ENCODE data around the gene ANK3.

The ANK3 gene

DNA sequence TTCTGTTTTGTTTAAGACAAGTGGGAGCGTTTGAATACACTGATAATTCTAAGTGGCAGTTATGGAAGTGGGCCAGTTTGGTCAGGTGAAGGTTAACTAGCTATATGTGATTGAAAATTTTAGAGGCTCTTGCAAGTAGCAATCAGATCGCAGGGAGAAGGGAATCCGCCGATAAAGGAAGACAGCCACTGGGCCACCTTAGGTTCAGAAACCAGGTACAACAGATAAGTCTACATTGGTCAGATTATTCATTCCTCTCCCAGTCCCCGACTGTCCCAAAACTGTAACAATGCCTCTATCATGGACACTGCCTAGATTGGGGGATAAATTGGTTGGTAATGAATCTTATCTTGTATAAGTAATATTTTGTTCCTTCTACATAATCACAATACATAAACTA is 8.9 kb downstream of the ANK3 start:
- in situ Hi-C loops (cut with MboI; ENCODE audit: low sequenced_read_pairs), result no loop called here

DNA sequence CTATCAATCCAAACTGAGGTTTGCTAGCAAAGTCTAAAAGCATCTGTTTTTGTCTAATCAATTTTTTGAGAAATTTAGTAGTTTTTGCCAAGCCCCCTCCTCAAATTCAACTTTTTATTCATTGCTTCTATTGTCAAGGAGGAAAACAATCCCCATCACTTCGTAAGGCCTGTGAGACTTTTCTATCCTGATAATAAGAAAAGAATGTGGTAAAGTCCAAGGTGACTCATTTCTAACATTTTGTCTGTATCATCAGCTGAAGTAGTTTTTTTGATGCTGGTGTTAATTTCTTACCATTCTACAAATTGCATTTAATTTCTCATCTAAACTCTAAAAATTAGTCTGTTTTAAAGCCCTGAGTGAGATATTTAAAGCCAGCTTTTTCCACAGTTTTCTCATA is 11.7 kb downstream of the ANK3 start:
- in situ Hi-C loops (cut with MboI; ENCODE audit: low sequenced_read_pairs), result no loop called here

DNA sequence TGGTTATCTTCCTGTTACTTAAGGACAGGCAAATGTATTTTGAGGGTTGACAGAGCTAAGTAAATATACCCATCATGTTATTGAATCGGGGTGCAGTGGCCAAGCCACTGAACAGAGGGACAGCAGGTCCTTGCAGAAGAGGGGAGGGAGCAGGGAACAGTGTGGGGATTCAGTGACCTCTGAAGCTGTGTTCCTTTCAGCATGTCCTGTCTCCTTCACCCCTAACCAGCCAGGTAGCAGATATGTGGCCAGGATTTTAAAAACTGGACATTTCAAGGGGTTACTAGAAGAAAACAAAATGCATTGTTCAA is 12.7 kb downstream of the ANK3 start:
- in situ Hi-C loops (cut with MboI; ENCODE audit: low sequenced_read_pairs), result no loop called here

DNA sequence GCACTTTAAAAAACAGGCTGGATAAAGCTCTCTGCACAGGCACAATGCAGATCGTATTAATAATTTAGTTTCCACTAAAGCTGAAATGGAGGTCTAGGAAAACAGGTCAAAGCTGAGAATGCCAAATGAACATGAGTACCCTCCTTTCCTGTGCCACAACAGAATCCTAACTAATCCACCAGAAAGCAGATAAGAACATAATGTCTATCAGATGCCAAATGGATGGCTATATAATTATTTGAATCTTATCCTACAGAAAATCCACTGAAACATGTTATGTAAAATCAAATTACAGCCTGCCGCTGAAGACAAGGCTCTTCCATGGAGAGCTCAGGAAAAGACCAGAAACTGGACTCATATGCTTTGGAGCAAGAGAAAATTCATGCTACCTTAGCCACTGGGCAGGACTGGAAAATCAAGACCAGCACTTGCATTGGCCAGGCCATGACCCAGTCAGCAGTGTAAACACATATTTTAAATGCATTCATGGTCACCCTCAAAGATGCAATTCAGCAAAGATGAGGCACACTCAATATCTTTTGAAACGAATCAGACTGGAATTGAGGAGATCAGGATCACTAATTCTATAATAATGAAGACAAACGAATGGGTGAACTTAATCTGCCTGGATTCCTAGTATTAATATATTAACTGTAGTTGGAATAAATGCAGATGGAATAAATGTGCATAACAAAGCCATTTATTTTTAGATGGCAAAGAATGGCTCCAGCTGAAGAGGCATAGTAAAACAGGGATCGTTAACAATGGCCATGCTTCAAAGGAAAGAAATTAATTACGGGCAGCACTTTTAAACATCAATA is 13.2 kb downstream of the ANK3 start:
- in situ Hi-C loops (cut with MboI; ENCODE audit: low sequenced_read_pairs), result no loop called here

DNA sequence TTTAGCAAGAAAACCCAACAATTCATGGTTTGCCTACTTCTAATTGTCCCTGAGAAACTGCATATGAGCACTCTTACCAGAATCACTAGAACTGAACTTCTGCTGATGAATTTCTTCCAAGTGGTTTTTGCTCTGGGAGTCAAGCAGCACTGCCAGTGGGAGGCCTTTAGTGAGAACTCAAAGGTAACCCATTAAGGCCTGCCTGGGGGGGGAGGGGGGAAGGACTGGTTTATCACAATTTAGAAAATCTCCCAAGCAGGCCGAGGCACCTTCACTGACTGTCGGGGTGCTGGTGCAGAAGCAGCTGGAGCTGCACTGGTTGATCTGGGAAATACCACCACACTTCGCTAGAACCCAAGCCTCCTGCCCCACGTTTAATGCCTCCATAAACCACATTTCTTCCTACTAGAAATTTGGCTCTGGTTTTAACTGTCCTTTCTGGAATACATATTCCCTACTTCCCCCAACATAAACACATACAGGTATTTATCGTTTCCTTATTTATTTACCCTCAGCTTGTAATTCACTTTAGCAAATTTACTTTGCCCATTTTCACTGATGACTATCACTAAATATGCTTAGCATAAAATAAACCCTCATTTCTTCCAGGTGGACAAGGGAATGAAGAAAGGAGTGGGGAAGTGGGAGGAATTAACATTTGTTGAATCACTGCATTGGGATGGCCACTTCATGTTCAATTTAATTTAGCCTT is 14.2 kb downstream of the ANK3 start:
- in situ Hi-C loops (cut with MboI; ENCODE audit: low sequenced_read_pairs), result no loop called here

DNA sequence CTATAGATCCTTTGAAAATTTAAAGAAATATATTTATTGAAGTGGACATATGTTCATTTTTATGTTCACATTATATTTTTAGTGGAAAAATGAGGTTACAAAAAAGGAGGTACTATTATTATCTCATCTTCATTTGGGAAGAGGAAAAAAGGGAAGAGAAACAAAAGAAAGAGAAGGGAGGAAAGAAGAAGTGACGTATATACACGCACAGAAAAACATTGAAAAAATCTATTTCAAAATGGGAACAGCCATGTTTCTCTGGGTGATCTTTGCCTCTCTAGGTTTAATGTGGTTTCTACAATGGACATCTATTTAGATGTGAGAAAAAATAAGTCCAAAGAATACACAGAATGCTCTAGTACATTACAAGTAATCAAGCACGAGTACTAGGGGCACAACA is 14.8 kb downstream of the ANK3 start:
- in situ Hi-C loops (cut with MboI; ENCODE audit: low sequenced_read_pairs), result no loop called here

DNA sequence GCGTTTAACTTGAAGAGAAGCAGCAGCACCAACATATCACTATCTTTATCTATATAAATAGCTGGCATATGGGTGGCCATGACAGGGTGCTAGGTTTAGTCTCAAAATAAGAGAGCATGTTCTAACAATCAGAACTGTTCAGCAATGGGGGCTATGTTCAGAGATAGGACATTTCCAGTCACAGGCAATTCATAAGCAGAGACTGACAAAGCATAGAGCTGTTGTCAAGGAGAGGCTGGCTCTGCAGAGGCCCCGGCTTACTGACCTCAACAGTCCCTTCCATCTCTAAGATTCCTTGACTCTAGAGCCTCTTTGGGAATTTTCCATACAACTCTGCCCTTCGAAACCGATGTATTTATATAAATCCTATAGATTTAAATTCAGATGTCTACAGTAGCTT is 17.2 kb downstream of the ANK3 start:
- in situ Hi-C loops (cut with MboI; ENCODE audit: low sequenced_read_pairs), result no loop called here

DNA sequence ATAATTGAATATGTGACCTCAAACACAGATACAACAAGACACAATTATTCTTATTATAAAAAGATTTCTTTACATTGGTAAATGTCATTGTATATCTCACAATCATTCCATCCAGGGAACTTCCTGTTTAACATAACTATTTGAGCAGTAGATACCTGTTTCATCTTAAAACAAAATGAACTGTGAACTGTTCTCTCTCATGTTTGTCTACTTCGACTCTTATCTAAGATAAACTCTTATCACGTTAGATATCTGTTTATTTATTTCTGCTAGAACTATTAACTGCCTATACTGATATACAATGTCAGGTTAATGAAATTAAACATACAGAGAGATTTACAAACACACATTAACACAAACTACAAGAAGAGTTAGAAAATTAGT is 20.1 kb downstream of the ANK3 start:
- in situ Hi-C loops (cut with MboI; ENCODE audit: low sequenced_read_pairs), result no loop called here

DNA sequence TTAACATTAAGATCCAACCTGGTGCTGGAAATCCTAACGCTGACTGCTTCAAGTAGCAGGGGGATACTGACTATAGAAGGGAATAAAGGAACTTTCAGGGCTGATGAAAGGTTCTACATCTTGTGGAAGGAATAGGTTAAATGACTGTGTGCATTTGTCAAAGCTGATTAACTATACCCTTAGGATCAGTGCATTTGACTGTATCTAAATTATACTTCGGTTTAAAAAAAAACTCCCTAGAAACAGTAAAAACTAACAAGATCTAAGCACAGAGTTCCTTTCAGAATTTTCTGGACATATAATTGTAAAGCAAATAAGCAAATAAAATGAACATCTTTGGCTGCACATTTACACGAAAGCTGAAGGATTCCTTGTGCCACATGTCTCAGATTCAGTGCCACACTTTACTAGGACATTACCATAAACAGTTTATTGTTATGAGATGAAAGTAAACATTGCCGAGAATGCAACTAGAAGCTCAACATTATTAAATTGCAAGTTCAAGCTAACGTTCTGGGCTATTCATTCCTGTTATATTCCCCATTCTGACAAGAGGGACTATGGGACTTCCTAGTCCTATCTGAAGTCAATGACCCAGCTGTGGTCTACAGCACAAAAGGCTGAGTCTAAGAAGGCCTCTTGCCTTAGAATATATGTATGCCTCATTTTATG is 20.7 kb downstream of the ANK3 start:
- in situ Hi-C loops (cut with MboI; ENCODE audit: low sequenced_read_pairs), result no loop called here

DNA sequence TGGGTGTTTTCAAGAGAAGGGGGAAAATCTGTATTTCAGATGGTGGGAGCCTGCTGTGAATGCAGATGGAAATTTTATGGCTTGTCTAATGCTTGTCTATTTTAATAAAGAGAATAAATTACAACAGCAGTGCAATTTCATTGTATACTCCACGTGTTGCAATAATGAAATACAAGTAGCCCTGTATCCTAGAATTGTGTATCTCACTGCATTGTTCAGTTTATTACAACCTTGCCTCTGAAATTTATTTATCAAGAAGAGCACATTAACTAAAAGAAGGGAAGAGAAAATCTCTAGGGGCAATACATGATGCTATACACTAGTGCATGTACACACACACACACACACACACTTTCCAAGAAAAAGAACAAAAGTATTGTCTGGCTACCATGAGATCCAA is 21.8 kb downstream of the ANK3 start:
- in situ Hi-C loops (cut with MboI; ENCODE audit: low sequenced_read_pairs), result no loop called here

DNA sequence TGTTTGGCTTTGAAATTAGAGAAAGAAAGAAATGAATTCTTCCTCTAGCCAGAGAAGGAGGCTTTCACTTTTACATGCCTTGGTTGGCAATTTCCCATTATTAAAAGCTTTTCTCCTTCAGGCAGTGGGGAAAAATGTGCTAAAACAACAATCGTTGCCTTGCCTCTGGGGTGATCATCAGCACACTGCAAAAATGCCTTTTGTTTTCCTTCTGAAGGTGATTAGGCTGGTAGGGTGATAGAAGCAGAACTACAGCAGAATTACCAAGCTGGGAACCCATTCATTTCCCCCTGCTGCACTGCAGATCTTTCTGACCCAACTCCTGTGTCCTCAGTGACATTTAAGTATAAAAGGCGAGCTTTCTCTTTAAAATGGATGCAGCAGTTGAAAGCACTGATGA is 22.2 kb downstream of the ANK3 start:
- in situ Hi-C loops (cut with MboI; ENCODE audit: low sequenced_read_pairs), result no loop called here

DNA sequence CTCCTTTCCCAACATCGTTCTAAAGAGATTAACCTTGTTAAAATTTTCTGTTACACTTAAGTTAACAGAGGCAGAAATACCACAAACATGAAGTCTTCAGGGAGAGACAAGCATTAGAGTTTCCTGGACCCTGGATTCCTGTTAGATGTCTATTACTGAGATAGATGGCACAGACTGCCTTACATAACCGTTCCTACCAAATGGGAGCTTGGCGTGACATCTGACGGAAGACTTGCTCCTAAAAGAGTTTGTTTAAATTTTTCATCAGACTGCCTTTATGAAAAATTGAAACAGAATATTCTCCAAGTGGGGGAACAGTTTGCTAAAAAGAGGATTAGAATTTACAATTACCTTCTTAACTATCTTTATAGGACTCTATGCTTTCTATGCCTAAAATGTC is 22.7 kb downstream of the ANK3 start:
- in situ Hi-C loops (cut with MboI; ENCODE audit: low sequenced_read_pairs), result no loop called here

DNA sequence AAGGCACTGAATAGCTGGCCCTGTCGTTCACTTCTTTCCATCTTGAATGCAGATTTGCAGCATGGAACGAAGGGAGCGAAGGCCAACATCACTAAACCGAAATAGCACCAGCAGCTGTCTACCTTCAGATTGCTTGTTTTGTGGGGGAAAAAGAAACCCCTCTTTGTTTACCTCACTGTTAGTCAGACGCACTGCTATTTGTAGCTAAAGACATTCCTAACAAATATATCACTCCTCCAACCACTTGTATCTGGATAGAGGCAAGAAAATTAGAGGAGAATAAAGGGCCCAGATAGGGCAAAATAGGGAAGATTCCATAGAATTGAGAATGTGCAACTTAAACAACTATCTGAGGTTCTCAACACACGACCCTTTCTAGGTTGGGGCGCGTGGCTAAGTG is 26.5 kb downstream of the ANK3 start:
- in situ Hi-C loops (cut with MboI; ENCODE audit: low sequenced_read_pairs), result no loop called here

DNA sequence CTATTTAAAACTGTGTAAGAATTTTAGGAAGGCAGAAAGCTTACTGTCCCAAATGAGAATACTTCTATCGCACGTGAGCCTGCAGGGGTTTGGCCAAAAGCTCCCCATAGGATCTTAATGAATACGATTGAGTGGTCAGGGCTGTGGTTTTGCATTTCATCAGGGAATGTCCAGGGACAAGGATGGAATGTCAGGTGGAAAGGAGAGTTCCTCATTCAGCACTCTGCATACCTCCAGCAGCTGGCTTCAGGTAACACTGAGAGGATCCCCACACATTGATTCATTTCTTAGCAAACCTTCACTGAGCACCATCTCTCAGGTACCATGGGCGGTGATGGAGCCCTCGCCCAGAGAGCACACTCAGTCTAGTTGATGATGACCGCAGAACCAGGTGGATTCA is 27.2 kb downstream of the ANK3 start:
- in situ Hi-C loops (cut with MboI; ENCODE audit: low sequenced_read_pairs), result no loop called here

DNA sequence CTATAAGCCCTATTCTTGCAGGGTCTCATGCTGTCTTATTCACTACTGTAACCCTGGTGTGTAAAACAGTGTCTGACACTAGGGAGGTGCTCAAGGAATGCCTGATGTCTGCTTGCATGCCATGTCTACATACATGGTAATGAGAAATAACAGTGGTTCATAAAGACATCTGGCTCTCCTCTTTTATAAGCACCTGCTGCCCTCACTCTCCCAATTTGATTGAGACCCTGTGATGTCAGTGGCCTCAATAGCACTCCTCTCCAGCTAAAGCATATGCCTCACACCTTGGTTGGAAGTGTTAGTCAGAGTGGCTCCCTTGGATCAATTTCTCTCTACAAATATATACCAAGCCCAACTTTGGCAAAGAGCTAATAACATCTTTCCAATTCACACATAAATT is 30.6 kb downstream of the ANK3 start:
- in situ Hi-C loops (cut with MboI; ENCODE audit: low sequenced_read_pairs), result no loop called here

DNA sequence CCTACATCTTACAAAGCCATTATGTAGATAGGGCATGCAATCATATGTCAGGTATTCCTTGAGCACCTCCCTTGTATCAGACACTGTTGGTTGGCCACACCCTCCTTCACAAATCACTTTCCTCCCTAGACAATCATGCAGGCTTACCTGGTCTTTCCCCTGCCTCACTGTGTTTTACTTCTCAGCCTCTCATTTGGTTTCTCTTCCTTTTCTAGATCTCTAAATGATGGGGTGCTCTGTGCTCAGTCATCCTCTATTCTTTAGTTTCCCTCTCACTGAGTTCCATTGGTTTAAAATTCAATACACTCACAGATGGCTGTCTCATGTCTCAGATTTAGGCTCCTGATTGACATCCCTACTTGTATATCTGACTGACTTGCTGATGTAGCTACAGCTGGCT is 31.4 kb downstream of the ANK3 start:
- in situ Hi-C loops (cut with MboI; ENCODE audit: low sequenced_read_pairs), result no loop called here

DNA sequence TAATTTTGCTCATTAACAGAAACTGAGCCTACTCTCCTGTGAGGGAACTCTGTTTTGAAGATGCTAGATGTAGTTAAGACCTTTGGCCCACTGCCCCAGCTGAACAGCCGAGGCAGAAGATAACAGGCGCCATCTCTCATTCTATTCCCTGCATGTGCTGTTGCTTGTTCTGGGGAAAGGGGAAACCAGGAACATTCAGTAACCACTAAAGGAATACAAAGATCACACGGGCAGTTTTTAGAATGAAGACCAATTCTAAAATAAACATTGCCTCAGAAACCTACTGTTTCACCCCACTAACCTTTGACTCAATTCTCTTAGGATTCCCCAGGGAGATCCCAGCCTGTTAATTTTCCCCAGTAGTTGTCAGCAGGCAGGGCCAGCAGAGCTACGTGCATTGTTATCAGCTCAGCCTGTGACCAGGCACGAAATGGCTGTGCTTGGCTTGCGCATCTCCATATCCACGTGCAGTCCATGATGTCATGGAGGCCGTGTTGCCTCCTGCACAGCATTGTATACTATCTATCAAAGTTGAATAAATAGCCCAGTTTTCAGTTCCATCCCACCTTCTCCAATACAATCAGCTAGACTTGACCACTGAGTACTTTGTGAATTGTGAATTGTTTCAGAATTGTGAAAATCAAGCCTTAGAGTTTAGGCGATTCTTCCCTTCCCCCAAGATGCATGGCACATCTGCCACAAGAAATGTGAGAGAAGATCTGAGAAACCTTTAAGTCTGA is 36.0 kb downstream of the ANK3 start:
- in situ Hi-C loops (cut with MboI; ENCODE audit: low sequenced_read_pairs), result no loop called here

DNA sequence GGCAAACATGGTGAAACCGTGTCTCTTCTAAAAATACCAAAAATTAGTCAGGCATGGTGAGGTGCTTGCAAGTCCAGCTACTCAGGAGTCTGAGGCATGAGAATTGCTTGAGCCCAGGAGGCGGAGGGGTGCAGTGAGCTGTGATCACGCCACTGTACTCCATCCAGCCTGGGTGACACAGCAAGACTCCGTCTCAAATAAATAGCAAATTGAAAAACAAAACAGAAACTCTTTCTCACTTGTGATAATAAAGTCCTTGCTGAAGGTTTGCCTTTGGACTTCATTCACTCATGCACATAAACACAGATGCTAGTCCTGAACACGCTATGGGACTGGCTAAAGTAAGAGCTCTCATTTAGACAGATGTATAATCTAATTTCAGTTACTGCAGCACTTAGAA is 37.6 kb downstream of the ANK3 start:
- in situ Hi-C loops (cut with MboI; ENCODE audit: low sequenced_read_pairs), result no loop called here

DNA sequence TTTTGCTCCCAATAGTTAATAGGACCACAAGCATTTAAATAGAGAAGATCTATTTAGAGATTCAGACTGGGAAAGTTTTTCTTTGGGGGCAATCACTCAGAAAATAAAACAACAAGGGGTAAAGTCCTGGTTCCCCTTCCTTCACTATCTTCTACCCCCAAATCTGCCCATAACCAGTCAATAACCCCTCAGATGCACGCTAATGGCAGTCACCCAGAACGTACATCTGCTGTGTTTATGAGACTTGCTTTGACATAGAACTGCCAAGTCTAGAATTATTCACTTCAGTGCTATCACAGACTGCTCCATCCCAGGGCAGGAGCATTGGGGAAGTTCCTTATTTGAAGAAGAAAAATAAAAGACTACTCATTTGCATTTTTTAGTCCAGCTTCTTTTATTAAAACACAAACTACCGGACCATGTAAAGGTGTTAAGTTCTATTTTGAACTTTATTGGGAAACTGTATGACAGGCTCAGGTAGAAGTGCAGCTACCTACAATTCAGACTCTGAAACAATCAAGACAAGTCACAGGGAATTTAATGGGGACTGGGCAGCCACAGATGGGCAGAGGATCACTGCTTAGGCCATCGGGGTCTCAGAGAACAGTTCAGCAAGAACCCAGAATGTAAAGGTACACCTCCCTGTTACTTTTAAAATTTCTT is 38.4 kb downstream of the ANK3 start:
- in situ Hi-C loops (cut with MboI; ENCODE audit: low sequenced_read_pairs), result no loop called here

DNA sequence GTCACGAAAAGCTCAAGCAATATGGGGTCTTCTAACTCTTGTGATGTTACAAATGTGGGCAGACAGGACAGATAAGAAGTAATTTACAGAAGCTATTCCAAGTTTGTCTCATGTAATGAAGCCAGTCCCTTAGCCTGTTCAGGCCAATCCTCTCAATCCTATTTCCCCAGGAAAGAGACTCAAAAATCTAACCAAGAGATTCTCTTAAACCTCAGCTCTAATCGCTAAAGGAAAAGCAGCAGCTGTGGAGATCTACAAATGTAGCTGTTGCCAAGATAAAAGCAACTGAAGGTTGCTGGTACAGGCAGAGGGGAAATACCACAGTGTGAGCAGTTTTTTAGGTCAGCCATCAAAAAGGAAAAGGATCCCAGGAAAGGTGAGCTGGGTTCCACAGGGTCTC is 39.3 kb downstream of the ANK3 start:
- in situ Hi-C loops (cut with MboI; ENCODE audit: low sequenced_read_pairs), result no loop called here

DNA sequence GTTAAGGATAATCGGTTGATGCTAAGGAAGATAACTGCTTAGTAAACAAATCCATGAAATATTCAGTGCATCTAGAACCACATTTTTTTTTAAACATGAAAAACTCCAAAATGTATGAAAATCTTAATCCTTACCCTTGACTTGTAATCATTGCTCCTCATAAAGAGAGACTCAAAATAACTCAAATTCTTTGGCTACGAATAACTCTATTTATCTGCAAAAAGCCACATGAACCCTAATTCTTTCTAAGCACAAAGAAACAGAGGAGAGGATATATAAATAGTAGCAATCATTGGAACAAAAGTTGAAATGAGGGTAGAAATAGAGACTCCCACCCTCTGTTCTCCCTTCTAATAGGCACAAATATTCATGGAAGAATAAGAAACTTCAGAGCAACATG is 40.2 kb downstream of the ANK3 start:
- in situ Hi-C loops (cut with MboI; ENCODE audit: low sequenced_read_pairs), result no loop called here

Data from hTERT RPE-1 (cell line).